NCI-H1436 (cell line): ENCODE measurements around the gene TDRD3.
"Not testable (repeated sequence)": the region's sequence is repeated elsewhere in the genome, so short reads cannot be mapped to it uniquely, and the experiment has no call there.

Source experiments
- DNase-seq: peaks from one replicate; lab custom pipeline; 2025; lab: John Stamatoyannopoulos, UW

Gene TDRD3

DNA sequence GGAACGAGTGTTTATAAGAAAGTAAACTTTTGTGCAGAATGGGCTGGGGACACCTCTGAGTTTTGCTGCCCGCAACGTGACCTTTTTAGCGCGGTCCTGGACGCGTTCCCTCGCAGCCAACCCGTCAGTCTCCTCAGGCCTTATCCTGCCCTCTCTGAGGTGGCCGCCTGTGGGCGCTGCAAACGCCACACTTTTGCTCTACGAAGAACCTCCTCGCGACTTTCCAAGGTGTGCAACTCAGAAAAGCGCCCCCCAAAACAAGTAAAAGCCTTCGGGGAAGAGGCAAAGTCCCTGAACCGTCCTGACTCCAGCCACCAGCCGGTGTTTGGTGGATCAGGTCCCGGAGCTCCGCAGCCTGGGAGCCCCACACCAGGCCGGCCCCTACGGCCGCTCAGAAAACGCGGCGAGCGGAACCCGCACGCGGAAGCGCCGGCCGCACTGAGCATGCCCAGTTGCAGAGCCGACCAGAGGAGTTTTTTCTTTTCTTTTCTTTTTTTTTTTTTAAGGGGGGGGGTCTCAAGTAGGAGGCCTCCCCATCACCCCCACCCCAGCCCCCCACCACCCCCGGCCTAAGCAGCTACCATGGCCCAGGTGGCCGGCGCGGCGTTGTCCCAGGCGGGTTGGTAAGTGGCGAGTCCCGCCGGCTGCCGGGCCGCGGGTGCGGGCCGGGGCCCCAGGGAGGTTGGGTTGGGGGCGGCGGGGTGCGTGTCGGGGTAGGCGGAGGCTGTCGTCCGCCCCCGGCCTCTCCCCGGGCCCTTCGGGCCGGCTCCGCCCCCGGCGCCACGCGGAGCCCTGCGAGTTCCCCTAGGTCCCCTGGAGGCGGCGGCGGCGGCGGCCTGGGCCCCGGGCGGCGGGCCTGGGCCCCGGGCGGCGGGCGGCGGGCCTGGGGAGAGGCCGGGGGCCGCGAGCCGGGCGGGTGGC is at the start of gene TDRD3:
TSS of gene TDRD3 (plus strand) at position 438 of the 921 bp plus-strand sequence. CDS start at position 583, 145 bp downstream.
- DNase-seq: peak; percentile 46

DNA sequence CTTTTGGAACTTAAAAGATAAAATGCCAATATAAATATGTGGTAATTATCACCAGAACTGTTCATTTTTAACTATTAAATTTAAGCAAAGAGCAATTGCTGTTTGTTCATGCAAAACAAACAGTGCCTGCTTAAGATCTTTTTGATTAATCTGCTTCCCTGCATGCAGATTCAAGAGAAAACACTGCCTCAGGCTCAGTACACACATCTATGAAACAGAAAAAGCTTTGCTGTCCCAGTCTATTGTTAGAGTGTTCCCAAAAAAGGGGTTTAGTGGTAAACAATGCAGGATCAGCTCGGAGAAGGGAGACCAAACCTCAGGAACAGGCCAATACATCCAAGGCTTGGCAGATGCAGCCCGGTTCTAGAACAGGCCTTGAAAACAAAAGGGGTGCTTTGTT is 49.3 kb upstream of the TDRD3 start:
- no peak for DNase-seq

DNA sequence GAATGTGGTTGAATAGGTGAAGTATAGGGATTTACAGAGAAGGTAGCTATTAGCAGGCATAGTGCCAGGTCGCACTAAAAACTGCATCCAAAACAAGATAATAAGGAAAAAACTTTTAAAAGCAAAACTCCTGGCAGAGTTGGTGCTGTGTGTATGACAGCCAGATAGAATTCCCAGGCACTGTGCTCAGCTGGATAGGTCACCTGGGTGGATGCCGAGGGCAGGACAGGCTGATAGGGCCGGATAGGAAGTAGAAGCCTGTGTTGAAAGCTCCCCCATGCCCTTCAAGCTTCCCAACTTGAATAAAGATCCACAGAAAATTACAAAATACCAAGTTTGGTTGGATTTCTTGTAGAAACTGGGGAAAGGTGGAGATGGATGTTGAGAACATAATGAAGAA is 48.9 kb upstream of the TDRD3 start:
- no peak for DNase-seq

DNA sequence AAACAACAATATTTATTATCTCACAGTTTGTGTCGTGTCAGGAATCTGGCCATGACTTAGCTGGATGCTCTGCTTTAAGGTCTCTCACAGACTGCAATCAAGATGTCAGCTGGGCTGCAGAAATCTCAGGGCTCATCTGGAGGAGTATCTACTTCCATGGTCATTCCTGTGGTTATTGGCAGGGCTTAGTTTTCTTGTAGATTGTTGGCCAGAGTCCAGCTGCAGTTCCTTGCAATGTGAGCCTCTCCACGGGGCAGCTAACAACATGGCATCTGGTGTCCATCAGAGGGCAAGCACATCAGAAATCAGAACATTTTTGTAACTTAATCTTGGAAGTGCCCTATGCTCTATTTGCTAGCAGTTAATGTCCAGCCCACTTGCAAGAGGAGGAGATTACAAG is 45.7 kb upstream of the TDRD3 start:
- DNase-seq: no peak

DNA sequence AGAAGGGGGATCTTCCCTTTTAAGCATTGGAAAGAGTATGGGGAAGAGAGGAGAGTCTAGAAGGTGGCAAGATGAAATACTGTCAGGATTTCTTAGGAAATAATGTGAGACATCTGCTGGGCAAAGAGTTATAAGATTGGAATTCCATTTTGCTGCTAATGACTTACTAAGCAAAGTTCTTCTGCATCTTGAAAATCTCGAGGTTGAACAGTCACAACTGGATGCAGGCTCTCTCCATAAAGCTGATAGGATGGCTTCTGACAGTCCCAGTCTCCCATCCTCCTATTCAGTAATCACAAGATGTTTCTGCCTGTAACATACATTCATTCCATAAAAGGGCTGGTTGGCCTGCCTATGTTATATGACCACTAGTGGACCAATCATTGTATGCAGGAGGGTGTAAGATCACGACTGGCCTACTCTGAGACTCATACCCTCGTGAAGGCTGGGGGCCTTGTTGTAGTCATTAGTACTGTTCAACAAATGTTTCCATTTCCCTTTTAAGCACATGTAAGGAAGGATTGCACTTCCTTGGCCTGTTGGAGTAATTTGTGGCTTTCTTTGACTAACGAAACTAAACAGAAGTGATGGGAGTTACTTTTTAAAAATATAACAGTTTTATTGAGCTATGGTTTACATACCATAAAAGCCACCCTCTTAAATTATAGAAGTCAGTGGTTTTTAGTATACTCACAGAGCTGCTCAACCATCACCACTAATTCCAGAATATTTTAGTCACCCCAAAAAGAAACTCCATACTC is 45.0 kb upstream of the TDRD3 start:
- no peak for DNase-seq

DNA sequence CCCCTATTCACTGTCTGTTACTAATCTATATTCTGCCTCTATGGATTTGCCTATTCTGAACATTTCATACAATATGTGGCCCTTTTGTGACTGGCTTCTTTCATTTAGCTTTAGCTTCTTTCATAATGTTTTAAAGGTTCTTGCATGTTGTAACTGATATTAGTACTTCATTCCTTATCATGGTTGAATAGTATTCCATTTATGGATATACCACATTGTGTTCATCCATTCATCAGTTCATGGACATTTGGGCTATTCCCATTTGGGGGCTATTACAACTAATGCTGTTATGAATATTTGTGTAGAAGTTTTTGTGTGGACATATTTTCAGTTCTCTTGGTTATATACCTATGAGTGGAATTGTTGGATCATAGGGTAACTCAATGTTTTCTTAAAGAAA is 44.4 kb upstream of the TDRD3 start:
- DNase-seq: no peak

DNA sequence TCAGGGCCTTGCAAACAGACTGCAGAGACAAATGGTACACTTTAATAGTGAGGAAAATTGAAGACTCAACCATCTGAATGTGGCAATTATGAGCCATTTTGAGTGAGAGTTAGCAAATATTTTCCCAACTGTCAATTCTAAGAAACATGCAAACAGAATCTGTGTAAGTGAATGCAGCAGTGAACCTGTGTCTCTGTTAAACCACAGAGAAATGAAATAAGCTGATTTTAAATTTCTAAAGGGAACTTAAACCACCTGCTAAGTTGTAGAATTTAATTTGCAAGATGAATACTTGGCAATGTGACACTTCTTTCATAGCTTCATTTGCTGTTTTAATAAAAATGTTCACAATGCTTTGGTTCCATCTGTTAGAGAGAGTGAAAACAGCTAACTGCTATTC is 42.0 kb upstream of the TDRD3 start:
- no peak for DNase-seq

DNA sequence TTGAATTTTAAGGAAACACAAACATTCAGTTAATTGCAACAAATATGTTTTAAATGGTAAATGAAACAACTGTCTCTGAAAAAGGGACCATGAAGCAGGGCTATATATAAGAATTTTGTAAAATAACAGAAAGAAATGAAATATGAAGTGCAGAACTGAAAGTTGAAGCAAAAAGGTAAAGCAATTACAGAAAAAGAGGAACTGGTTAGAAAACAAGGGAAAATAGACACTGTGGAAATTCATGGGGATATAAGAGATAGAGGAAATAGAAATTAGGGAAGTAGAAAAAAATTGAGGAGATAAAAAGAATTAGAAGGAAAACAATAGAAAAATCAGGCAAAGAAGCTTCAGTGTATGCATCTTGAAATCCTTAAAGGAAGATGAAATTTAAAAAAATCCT is 40.0 kb upstream of the TDRD3 start:
- DNase-seq: no peak

DNA sequence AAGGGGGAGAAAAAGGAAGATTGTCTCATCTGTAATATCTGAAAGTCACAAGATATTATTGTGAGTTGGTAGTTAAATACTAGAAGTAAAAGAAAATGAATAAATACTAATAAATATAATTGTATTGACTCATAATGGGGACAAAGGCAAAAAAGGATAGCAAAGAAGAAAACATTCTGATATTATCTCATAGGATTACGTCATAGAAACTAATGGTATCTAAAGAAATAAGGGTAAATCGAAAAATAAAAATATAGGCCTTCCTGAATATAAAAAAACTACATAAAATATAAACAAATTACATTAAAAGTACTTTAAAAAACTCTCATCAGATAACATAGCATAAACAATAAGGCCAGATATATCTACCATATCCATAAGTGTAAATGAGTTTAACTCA is 38.6 kb upstream of the TDRD3 start:
- DNase-seq: no peak

DNA sequence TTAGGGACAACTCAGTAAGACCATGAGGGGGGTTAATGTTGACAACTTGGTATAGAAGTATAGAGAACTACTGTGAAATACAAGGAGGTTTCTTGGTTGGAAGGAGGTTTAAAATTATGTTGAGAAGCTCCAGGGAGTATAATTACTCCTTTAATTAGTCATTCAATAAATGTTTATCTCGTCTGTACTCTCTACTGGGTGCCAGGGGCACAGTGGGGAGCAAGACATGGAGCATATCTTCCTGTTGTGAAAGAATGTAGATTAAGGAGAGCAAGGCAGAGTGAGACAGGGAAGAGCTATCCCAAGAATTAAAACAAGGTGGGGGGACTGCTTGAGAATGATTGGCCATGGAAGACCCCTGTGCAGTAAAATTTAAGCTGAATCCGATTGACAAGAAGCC is 33.7 kb upstream of the TDRD3 start:
- no peak for DNase-seq

DNA sequence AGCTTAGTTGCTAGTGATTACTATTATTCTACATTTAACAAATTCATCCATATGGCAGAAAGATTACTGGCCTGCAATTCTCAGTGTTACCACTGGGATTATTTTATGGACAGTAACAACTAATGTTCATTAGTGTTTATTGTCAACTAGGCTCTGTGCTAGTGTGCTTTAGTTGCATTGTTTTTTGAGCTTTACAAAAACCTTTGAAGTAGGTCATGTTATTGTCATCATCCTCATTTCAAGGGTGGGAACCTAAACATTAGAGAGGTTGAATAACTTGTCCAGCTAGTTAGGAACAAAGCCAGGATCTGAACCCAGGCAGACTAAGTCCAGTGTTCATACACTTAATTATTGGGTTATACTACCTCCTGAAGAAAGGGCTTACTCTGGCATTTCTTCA is 27.8 kb upstream of the TDRD3 start:
- no peak for DNase-seq

DNA sequence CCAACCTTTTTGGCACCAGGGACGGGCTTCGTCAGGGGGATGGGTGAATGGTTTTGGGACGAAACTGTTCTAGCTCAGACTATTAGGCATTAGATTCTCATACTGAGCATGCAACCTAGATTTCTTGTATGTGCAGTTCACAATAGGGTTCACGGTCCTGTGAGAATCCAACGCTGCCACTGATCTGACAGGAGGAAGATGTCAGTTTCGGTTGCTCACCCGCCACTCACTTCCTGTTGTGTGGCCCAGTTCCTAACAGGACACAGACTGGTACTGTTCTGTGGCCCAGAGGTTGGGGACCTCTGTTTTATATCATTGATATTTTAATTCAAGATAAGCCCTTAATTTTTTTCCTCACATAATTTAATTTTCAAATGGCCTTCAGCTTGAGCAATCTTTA is 26.7 kb upstream of the TDRD3 start:
- no peak for DNase-seq

DNA sequence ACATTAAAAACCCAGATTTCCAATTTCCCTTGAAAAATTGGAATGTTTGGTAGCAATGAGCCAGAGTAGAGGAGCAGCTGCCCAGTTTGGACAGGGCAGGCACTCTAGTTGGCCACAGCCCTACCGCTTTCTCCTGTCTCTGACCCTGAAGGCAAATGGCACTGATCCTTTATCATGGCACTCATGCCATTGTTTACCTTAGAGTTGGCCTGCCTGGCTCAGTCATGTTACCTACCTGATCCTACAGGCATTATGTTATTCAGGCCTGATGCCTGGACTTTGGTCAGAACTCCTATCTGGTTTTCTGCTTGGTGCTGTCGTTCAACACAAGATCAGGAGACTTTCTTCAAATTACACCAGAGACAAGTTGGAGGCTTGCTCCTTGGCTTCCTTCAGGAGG is 24.9 kb upstream of the TDRD3 start:
- no peak for DNase-seq

DNA sequence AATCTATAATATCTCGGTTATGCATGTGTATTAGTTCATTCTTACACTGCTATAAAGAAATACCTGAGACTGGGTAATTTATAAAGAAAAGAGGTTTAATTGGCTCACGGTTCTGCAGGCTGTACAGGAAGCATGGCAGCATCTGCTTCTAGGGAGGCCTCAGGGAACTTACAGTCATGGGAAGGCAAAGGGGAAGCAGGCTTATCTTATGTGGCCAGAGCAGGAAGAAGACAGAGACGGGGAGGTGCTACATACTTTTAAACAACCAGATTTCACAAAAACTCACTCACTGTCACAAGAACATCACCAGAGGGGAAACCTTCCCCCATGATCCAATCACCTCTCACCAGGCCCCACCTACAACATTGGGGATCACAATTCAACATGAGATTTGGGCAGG is 17.7 kb upstream of the TDRD3 start:
- not testable (repeated sequence) for DNase-seq

DNA sequence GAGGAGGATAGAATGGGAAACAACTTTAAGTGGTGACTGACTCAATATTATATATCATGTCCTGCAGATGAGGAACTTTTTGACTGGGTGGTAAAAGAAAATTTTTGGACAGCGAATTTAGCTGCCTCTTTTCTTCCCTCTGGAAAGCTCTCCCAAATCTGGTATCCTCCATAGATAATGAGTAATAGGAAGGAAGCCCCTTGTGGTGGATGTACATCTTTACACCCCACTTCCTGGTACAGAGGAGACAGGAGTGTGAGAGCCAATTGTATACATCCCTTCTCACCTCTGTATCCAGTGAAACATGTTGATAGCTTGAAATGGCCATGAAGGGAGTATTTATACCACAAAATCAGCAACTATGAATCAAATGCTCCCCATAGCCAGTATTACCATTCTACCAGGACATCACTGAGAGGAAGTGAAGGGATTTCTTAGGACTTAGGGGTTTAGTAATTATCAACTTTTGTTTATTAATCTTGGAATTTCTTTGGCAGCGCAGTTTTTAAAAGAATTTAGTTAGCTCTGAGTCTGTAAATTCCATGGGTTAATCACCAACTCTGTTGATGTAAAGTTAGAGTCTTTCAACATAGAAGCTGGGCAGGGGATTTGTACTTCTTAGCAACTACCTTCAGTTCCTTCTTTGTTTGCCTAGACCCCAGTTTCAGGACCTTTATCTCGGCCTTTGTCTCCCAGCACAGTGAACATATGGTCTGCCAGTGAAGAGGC is 17.0 kb upstream of the TDRD3 start:
- DNase-seq: no peak

DNA sequence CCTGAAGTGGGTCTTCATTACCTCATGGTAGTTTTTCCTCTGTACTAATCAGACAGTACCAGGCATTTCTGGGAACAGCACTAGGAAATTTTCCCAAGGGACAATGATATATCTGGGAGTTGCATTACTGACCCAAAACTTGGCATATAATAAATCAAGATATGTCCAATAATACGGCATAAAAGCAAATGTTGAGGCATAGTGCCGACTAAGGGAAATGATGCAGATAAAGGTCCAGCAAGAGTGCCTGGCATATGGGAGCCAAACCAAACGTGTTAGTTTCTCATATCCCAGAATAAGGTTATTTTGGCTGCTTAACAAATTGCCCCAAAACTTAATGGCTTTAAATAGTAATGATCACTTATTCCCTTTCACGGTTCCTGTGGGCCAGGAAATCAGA is 12.1 kb upstream of the TDRD3 start:
- no peak for DNase-seq

DNA sequence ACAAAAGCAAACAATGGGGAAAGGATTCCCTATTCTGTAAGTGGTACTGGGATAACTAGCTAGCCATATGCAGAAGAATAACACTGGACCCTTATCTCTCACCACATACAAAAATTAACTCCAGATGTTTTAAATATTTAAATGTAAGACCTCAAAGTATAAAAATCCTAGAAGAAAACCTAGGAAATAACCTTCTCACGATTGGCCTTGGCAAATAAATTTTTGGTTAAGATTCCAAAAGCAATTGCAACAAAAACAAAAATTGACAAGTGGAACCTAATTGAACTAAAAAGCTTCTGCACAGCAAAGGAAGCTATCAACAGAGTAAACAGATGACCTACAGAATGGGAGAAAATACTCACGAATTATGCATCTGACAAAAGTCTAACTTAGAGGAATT is 10.8 kb upstream of the TDRD3 start:
- DNase-seq: no peak

DNA sequence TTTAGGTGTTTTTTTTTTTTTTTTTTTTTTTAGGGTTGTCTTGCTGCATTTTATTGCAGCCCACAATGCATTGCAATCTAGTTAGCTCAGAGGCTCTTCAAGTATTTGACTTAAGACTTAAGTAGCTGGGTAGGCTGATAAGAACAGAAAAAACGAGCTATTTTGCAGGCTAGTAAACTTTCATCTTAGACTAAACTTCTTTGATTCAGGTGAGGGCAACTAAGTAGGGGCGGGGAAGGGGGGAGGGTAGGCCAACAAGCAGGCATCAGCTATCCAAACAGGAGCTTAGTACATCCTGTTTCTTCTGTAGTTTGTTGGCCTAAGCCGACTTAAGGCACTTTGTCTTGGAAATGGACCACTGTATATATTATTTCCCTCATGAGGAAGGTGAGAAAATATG is 4.9 kb upstream of the TDRD3 start:
- no peak for DNase-seq

DNA sequence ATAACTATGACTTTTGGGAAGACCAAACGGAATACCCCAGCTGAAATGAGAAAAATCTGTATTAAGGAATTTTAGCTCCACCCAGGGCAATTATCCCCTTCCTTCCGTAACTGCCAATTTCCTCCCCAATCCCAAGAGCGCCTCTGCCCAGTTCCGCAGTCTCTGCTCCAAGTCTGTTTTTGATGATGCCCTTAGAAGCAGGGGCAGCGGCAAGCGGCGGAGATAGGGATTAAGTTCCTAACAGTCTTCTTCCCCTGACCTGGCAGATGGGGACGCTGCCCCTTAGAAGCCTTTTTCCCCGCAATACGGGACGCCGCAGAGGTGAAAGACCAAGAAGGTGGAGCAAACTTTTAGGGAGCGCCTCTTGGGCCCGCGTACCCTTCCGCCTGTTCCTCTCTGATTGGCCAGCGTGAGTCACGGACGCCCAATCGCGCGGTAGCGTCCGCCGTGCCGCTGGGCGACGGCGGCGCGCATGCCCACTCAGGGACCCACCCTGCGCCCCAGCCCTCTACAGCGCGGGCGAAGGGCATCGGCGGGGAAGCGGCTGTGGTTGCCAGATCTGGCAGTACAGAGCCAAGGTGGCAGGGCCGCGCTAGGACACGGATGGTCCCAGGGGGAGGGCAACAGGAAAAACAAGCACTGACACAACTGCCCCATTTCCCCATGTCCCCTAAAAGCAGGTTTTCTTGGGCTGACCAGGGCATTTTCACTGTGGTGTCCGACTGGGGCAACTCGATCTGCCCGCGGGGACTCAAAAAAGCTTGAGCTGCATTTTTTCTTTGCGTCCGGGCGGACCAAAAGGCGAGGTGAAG is 843 bp upstream of the TDRD3 start:
- peak; percentile 76 for DNase-seq

DNA sequence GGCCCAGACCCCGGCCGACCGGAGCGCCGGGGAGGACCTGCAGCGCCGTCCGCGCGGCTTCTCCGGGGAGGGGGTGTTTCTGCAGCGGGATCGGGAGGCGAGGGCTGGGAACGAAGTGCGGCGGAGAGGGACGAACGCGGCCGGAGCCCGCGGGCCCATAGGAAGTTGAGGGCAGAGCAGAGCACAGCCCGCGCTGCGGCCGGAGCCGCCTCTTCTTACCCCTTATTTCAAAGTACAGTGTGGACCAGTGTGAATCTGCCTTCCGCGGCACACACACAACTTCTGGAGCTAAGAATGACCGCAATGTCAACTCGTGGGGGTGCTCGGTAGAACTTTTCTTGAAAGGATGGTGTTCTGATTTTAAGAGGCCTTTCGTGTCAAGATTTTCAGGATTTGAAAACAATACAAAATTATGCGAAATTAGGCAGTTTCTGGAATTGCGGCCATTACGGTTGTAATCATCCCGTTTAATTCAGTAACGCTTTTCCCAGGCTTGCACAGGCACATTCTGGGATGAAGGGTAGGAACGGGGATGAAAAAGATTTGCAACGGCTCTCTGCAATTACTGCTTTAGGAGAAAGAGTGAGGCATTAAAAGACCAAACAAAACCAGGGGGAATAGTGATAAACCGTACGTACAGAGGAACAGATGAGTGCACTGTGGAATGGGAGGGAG is 821 bp downstream of the TDRD3 start:
- DNase-seq: no peak

DNA sequence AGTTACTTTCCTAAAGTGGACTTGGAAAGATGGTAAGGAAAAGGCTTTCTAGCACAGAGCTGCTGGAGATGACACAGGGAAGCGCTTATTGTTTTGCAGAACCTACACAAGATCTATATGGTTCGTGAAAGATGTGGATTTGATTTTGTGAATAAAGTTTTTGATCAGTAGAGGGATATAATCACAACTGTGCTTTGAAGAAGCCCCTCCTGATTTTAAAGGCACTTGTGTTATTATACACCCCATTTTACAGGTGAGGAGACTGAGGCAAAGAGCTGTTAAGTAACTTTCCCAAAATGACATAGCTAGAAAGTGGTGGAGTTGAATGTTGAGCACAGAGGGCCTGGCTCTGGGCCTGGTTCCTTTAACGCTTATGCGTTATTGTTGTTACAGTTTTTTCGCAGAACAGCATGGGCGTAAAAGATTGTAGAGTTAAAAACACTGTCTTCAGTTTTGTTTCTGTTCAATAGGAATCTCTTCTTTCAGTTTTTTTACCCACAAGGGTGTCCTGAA is 1.4 kb downstream of the TDRD3 start:
- no peak for DNase-seq
